ENCODE data around the gene INSR. TPM values are rescaled to one million over a fixed set of nuclear protein-coding genes. Genes with fewer than 3 reads are reported as not detected.
"Not testable (repeated sequence)": the region's sequence is repeated elsewhere in the genome, so short reads cannot be mapped to it uniquely, and the experiment has no call there.

Gene INSR
- total RNA-seq, 1 donor from 2014 or later = 7.9 TPM

DNA sequence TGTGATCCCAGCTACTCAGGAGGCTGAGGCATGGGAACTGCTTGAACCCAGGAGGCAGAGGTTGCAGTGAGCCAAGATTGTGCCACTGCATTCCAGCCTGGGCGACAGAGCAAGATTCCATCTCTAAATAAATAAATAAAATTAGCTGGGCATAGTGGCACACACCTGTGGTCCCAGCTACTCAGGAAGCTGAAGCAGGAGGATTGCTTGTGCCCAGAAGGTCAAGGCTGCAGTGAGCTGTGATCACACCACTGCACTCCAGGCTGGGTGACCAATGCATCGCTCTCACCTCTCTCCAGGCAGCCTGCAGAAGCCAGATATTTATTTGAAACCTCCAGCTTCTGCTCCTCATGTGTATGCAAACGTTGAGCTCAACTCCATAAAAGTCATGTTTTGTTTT is 85.2 kb downstream of the INSR start:
- not testable (repeated sequence) for H3K4me3 ChIP-seq (ENCODE audit: insufficient read depth, low read depth, low read length); H3K9me3 Mint-ChIP-seq (ENCODE audit: unreplicated experiment); H3K9me3 ChIP-seq (ENCODE audit: insufficient read depth, low read depth, low read length); H3K36me3 ChIP-seq (ENCODE audit: insufficient read depth, low read length); H3K4me2 ChIP-seq (ENCODE audit: low read length); H3K27me3 Mint-ChIP-seq (ENCODE audit: low read depth, unreplicated experiment); H3K4me1 ChIP-seq (ENCODE audit: insufficient read depth, low read length); H3K27ac Mint-ChIP-seq (ENCODE audit: unreplicated experiment); FAIRE-seq; H3K4me1 Mint-ChIP-seq (ENCODE audit: low read depth, unreplicated experiment); H4K20me1 ChIP-seq (ENCODE audit: insufficient read depth, low read length); H3K27me3 ChIP-seq (ENCODE audit: insufficient read depth, low read length); H3K36me3 Mint-ChIP-seq (ENCODE audit: low read depth, unreplicated experiment); H3K9ac ChIP-seq (ENCODE audit: low read length); H3K79me2 ChIP-seq (ENCODE audit: insufficient read depth, low read length); DNase-seq (ENCODE audit: low read depth); H3K27ac ChIP-seq (ENCODE audit: low read depth, low read length); H3K4me3 Mint-ChIP-seq (ENCODE audit: unreplicated experiment); H2AFZ ChIP-seq (ENCODE audit: low read depth, low read length)

DNA sequence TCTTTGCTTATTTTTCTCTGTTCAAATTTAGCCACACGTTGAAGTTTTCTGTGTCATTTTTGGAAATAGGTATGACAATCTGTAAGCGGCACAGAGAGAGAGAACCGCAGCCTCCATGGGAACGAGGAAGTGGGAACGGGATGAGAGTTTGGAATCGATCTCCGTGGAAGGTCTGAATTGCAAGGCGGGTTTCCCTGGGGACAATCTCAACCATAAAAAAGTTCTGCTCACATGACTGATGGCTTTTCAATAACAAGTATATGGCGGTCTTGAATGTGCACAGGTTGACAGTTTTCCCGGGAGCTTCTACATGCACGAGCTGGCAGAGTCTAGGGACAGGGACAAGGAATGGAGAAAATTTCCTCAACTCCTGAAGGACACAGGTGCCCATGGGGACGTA is 90.9 kb downstream of the INSR start:
- Histone ChIP-seq H3K9me3 (ENCODE audit: insufficient read depth, low read depth, low read length) (no peaks in the 10 kb centered on the region), H3K4me3 (ENCODE audit: insufficient read depth, low read depth, low read length) (no peak overlapping the region), H4K20me1 (ENCODE audit: insufficient read depth, low read length) (peaks cover 9% of the 10 kb centered on the region), H3K36me3 (ENCODE audit: insufficient read depth, low read length) (no peaks in the 10 kb centered on the region), H3K79me2 (ENCODE audit: insufficient read depth, low read length) (no peaks in the 10 kb centered on the region), H2AFZ (ENCODE audit: low read depth, low read length) (no peak overlapping the region), H3K27ac (ENCODE audit: low read depth, low read length) (no peak overlapping the region), H3K4me1 (ENCODE audit: insufficient read depth, low read length) (no peaks in the 10 kb centered on the region), H3K27me3 (ENCODE audit: insufficient read depth, low read length) (no peaks in the 10 kb centered on the region), H3K9ac (ENCODE audit: low read length) (no peak overlapping the region), H3K4me2 (ENCODE audit: low read length) (no peak overlapping the region)
- DNase-seq (ENCODE audit: low read depth) (no peak), FAIRE-seq (no peak)
- TF ChIP-seq, protein P1, sequence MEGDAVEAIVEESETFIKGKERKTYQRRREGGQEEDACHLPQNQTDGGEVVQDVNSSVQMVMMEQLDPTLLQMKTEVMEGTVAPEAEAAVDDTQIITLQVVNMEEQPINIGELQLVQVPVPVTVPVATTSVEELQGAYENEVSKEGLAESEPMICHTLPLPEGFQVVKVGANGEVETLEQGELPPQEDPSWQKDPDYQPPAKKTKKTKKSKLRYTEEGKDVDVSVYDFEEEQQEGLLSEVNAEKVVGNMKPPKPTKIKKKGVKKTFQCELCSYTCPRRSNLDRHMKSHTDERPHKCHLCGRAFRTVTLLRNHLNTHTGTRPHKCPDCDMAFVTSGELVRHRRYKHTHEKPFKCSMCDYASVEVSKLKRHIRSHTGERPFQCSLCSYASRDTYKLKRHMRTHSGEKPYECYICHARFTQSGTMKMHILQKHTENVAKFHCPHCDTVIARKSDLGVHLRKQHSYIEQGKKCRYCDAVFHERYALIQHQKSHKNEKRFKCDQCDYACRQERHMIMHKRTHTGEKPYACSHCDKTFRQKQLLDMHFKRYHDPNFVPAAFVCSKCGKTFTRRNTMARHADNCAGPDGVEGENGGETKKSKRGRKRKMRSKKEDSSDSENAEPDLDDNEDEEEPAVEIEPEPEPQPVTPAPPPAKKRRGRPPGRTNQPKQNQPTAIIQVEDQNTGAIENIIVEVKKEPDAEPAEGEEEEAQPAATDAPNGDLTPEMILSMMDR (IDR thresholded peaks at IDR 0.05; ENCODE audit: insufficient read depth, low read depth, low read length) = no peak
- TF ChIP-seq EZH2 (IDR thresholded peaks at IDR 0.05; ENCODE audit: insufficient read depth, low read length) = no peak
- Mint-ChIP-seq H3K27me3 (ENCODE audit: low read depth, unreplicated experiment) (peaks cover 1% of the 10 kb centered on the region), H3K4me3 (ENCODE audit: unreplicated experiment) (no peak overlapping the region), H3K27ac (ENCODE audit: unreplicated experiment) (no peak overlapping the region), H3K4me1 (ENCODE audit: low read depth, unreplicated experiment) (no peaks in the 10 kb centered on the region), H3K9me3 (ENCODE audit: unreplicated experiment) (no peaks in the 10 kb centered on the region), H3K36me3 (ENCODE audit: low read depth, unreplicated experiment) (no peaks in the 10 kb centered on the region)

DNA sequence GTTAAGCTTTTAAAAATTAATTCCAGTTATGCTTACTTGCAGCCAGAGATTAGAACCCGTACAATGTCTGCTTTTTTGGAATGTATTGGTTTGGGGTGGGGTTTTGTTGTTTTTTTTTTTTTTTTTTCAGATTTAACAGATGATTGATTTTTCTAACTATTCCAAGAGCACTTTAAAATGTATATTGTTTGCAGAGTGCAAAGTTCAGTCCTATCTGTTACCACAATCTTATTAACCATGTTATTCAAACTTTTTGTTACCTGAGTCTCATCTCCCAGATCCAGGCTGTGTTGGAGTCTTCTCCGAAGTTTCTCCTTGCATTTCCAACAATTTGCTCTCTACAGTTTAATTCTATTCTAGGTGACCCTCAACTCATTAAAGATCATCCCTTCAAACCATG is 91.3 kb downstream of the INSR start:
- no peaks in the 10 kb centered on the region for H3K4me1 Mint-ChIP-seq (ENCODE audit: low read depth, unreplicated experiment)
- no peaks in the 10 kb centered on the region for H3K36me3 Mint-ChIP-seq (ENCODE audit: low read depth, unreplicated experiment)
- Histone ChIP-seq H3K4me3 (ENCODE audit: insufficient read depth, low read depth, low read length) (no peak overlapping the region), H4K20me1 (ENCODE audit: insufficient read depth, low read length) (peaks cover 9% of the 10 kb centered on the region), H3K4me2 (ENCODE audit: low read length) (no peak overlapping the region), H2AFZ (ENCODE audit: low read depth, low read length) (no peak overlapping the region), H3K9me3 (ENCODE audit: insufficient read depth, low read depth, low read length) (no peaks in the 10 kb centered on the region), H3K27me3 (ENCODE audit: insufficient read depth, low read length) (no peaks in the 10 kb centered on the region), H3K27ac (ENCODE audit: low read depth, low read length) (no peak overlapping the region), H3K9ac (ENCODE audit: low read length) (no peak overlapping the region), H3K36me3 (ENCODE audit: insufficient read depth, low read length) (no peaks in the 10 kb centered on the region), H3K4me1 (ENCODE audit: insufficient read depth, low read length) (no peaks in the 10 kb centered on the region), H3K79me2 (ENCODE audit: insufficient read depth, low read length) (no peaks in the 10 kb centered on the region)
- H3K9me3 Mint-ChIP-seq (ENCODE audit: unreplicated experiment) = no peaks in the 10 kb centered on the region
- TF ChIP-seq, protein P1 (IDR thresholded peaks at IDR 0.05; ENCODE audit: insufficient read depth, low read depth, low read length) = no peak
- no peak for TF ChIP-seq EZH2 (IDR thresholded peaks at IDR 0.05; ENCODE audit: insufficient read depth, low read length)
- H3K27me3 Mint-ChIP-seq (ENCODE audit: low read depth, unreplicated experiment) = no peaks in the 10 kb centered on the region
- no peak overlapping the region for H3K4me3 Mint-ChIP-seq (ENCODE audit: unreplicated experiment)
- no peak overlapping the region for H3K27ac Mint-ChIP-seq (ENCODE audit: unreplicated experiment)
- DNase-seq (ENCODE audit: low read depth) (no peak), FAIRE-seq (no peak)

All from astrocyte (in vitro differentiated cells and primary cell).